Epithelial cell of proximal tubule (primary cell): Measurements from ENCODE around the gene SLC5A9. TPM values are rescaled to one million over a fixed set of nuclear protein-coding genes. Genes with fewer than 3 reads are reported as not detected.

Experiments used
- DNase-seq: peaks from one replicate; pipeline ENCODE4 v3.0.0-alpha.2; 2011; ENCODE audit warnings: low read depth
- H3K4me3 ChIP-seq: 2 replicates; pipeline ENCODE4 v1.5.1; 2011; ENCODE audit warnings: low read depth, mild to moderate bottlenecking, low read length
- total RNA-seq: library from RNA; depleted of rRNA; stranded (reverse); fragments of >200 nt; gene quantifications from 2 replicates; pipeline ENCODE4 v1.2.3, GENCODE V29; 2015
- TF ChIP-seq, protein P1 (sequence below): conservative IDR thresholded peaks from 2 replicates; pipeline ENCODE4 v1.5.1; 2012; ENCODE audit warnings: low read depth, mild to moderate bottlenecking, low read length

SLC5A9 gene
- total RNA-seq, 1 donor from 2014 or later, result not detected

DNA sequence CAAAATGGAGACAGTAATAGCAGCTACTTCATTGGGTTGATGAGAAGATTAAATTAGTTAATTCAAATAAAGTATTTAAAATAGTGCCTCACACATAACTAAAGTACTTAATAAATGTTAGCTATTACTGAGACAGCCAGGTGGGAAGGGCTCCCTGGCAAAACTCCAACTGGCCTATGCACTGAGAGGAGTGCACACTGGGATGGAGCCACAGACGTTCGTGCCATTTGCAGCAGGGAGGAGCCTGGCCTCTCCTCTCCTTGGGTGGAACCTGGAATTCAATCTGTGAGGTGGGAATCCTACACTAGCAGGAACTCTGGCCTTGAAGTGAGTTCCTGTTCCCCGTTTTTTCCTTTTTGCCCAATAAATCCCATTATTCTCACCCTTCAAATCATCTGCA is 28.1 kb downstream of the SLC5A9 start:
- DNase-seq, result no peak
- TF ChIP-seq, protein P1, sequence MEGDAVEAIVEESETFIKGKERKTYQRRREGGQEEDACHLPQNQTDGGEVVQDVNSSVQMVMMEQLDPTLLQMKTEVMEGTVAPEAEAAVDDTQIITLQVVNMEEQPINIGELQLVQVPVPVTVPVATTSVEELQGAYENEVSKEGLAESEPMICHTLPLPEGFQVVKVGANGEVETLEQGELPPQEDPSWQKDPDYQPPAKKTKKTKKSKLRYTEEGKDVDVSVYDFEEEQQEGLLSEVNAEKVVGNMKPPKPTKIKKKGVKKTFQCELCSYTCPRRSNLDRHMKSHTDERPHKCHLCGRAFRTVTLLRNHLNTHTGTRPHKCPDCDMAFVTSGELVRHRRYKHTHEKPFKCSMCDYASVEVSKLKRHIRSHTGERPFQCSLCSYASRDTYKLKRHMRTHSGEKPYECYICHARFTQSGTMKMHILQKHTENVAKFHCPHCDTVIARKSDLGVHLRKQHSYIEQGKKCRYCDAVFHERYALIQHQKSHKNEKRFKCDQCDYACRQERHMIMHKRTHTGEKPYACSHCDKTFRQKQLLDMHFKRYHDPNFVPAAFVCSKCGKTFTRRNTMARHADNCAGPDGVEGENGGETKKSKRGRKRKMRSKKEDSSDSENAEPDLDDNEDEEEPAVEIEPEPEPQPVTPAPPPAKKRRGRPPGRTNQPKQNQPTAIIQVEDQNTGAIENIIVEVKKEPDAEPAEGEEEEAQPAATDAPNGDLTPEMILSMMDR, result no peak
- H3K4me3 ChIP-seq, result no peak overlapping the region

DNA sequence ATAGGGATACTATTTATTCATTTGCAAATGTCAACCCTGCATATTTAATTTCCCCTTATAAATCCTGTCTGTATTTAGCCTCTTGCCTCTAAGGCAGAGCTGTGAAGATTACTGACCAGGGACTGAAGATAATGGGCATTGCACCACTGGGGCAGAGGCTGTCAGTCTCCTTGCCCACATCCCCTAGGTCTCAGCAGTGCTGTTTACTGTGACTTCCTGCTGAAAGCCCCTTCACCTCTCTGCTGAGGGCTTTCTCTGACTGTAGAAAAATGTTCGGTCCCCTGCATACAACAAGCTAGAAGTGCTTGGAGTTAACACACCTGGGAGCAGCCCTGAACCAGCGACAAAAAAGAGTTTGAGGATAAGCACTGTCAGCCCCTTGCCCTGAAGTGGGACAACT is 28.8 kb downstream of the SLC5A9 start:
- TF ChIP-seq, protein P1, result no peak
- no peak for DNase-seq

GRCh38 chr1:48251821-48252220 is 29.3 kb downstream of the SLC5A9 start:
- no peak for DNase-seq
- TF ChIP-seq, protein P1, result no peak
- no peak overlapping the region for H3K4me3 ChIP-seq

More for the DNA sequence above, 28.8 kb downstream of the SLC5A9 start:
- no peak overlapping the region for H3K4me3 ChIP-seq

DNA sequence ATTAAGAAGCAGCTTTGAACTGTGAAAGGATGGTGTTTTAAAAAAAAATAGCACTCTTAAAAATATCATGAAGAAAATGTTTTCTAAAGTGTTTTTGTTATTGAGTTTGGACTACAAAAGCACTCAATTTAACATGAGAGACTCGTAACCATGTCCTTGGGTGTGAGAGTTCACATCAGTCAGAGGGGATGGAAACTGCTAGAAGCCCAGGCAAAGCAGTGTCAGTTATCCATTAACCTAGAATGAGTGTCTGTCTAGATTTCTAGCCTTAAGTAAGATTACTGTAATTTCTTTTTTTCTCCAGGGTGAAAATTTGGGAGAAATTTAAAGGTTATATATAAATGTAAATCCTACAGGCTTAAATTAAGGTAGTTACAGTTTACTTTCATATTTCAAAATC is 31.7 kb downstream of the SLC5A9 start:
- TF ChIP-seq, protein P1, result no peak
- no peak overlapping the region for H3K4me3 ChIP-seq
- DNase-seq, result no peak

- DNase-seq, result no peak
- TF ChIP-seq, protein P1, result no peak
- no peak overlapping the region for H3K4me3 ChIP-seq
Measured at GRCh38 chr1:48258106-48258505, 35.6 kb downstream of the SLC5A9 start.

- TF ChIP-seq, protein P1, result no peak
- no peak overlapping the region for H3K4me3 ChIP-seq
- no peak for DNase-seq
Measured at GRCh38 chr1:48261881-48262400, 39.4 kb downstream of the SLC5A9 start.

- TF ChIP-seq, protein P1, result no peak
- H3K4me3 ChIP-seq, result no peak overlapping the region
- DNase-seq, result no peak
Measured at GRCh38 chr1:48263041-48263440, 40.5 kb downstream of the SLC5A9 start.
